Measurements from ENCODE around the gene LRRC72. TPM values are rescaled to one million over a fixed set of nuclear protein-coding genes. Genes with fewer than 3 reads are reported as not detected.

LRRC72 gene
- total RNA-seq, 2 donors from 2014 or later = not detected

DNA sequence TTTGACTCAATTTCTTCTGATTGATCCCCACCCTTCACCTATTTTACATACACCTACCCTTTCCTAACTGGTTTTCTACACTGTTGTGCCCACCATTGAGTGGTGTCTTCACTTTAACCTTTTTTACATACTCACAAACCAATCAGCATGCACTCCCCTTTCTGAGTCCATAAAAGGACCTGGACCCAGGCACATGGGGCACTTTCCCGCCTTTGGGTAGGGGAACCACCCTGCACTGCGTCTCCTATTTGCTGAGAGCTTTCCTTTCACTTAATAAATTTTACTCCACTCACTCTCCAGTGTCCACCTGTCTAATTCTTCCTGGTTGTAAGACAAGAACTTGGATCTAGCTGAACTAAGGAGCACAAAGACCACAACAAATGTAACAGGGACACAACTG lies 85.1 kb downstream of the LRRC72 start:
- Mint-ChIP-seq H3K36me3 (ENCODE audit: low read depth) (peaks cover 68% of the 10 kb centered on the region), H3K4me1 (peaks cover 22% of the 10 kb centered on the region), H3K27ac (no peak overlapping the region), H3K4me3 (no peak overlapping the region), H3K9me3 (no peaks in the 10 kb centered on the region), H3K27me3 (ENCODE audit: insufficient read depth) (no peaks in the 10 kb centered on the region)
- Histone ChIP-seq H3K4me3 (ENCODE audit: low read length) (no peak overlapping the region), H3K4me1 (ENCODE audit: control insufficient read depth, insufficient read depth, low read length) (no peaks in the 10 kb centered on the region), H3K36me3 (ENCODE audit: control insufficient read depth, insufficient read depth, low read length) (peaks cover 72% of the 10 kb centered on the region), H3K9ac (ENCODE audit: extremely low read depth, low read length, poor library complexity, severe bottlenecking) (no peak overlapping the region), H3K27me3 (ENCODE audit: control insufficient read depth, insufficient read depth, low read length, poor library complexity, severe bottlenecking) (no peaks in the 10 kb centered on the region), H3K27ac (ENCODE audit: low read depth, low read length) (no peak overlapping the region), H3K9me3 (ENCODE audit: control insufficient read depth, low read length) (no peaks in the 10 kb centered on the region)
- TF ChIP-seq, protein P1, sequence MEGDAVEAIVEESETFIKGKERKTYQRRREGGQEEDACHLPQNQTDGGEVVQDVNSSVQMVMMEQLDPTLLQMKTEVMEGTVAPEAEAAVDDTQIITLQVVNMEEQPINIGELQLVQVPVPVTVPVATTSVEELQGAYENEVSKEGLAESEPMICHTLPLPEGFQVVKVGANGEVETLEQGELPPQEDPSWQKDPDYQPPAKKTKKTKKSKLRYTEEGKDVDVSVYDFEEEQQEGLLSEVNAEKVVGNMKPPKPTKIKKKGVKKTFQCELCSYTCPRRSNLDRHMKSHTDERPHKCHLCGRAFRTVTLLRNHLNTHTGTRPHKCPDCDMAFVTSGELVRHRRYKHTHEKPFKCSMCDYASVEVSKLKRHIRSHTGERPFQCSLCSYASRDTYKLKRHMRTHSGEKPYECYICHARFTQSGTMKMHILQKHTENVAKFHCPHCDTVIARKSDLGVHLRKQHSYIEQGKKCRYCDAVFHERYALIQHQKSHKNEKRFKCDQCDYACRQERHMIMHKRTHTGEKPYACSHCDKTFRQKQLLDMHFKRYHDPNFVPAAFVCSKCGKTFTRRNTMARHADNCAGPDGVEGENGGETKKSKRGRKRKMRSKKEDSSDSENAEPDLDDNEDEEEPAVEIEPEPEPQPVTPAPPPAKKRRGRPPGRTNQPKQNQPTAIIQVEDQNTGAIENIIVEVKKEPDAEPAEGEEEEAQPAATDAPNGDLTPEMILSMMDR (conservative IDR thresholded peaks at IDR 0.05) = no peak
- DNase-seq = no peak
- WGBS, 2 experiments (ENCODE audit: insufficient coverage in 1 of 2, insufficient read length in 1 of 2) = 89 to 99% methylated on average over 1 to 2 of the region's 2 CpGs

DNA sequence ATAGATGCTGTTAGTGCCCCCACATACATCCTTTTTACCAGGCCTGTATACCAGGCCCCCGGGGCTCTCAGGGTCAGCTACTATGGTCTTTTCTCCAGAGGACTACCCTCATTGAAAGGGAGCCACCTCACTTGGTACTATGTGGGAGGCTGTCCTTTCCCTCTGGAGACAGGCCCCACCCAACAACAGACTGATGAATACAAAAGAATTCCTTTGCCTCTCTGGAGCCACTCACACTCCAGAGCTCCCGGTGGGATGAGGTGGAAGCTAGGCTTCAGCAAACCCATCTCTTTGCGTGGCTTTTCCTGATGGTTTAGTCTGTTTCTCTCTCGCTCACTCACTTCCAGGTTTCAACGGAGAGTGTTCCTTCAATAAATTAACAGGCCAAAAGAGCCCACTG lies 88.6 kb downstream of the LRRC72 start:
- H3K27ac Mint-ChIP-seq = no peak overlapping the region
- H3K9ac ChIP-seq (ENCODE audit: extremely low read depth, low read length, poor library complexity, severe bottlenecking) = no peak overlapping the region
- H3K4me3 Mint-ChIP-seq = no peak overlapping the region
- H3K4me3 ChIP-seq (ENCODE audit: low read length) = no peak overlapping the region
- no peaks in the 10 kb centered on the region for H3K9me3 ChIP-seq (ENCODE audit: control insufficient read depth, low read length)
- H3K9me3 Mint-ChIP-seq = no peaks in the 10 kb centered on the region
- peaks cover 12% of the 10 kb centered on the region for H3K4me1 Mint-ChIP-seq
- no peaks in the 10 kb centered on the region for H3K4me1 ChIP-seq (ENCODE audit: control insufficient read depth, insufficient read depth, low read length)
- peaks cover 67% of the 10 kb centered on the region for H3K36me3 Mint-ChIP-seq (ENCODE audit: low read depth)
- H3K36me3 ChIP-seq (ENCODE audit: control insufficient read depth, insufficient read depth, low read length) = peaks cover 66% of the 10 kb centered on the region
- DNase-seq = peak; percentile 65
- TF ChIP-seq, protein P1 (conservative IDR thresholded peaks at IDR 0.05) = no peak
- 83 to 100% methylated on average over 1 to 5 of the region's 5 CpGs for WGBS, 2 experiments (ENCODE audit: insufficient coverage in 1 of 2, insufficient read length in 1 of 2)
- H3K27me3 ChIP-seq (ENCODE audit: control insufficient read depth, insufficient read depth, low read length, poor library complexity, severe bottlenecking) = no peaks in the 10 kb centered on the region
- H3K27me3 Mint-ChIP-seq (ENCODE audit: insufficient read depth) = no peaks in the 10 kb centered on the region
- no peak overlapping the region for H3K27ac ChIP-seq (ENCODE audit: low read depth, low read length)

DNA sequence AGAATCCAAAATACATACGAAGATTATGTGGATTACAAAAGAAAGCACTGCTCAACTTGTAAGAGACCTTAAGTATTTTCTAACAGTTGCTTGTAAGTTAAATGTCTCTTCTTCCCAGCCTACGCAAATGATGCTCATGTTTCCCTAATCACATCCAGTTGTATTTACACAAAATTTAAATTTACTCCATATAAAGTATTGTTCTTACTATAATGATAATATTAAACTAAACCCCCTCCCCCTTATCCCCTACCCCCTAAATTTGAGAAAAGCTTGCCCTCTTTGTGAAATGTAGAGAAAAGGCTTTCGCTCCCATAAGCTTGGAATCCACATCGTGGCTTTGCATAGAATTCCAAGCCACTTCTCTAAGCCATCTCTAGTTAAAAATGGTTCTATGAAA lies 89.5 kb downstream of the LRRC72 start:
- Mint-ChIP-seq H3K27me3 (ENCODE audit: insufficient read depth) (no peaks in the 10 kb centered on the region), H3K4me1 (peaks cover 8% of the 10 kb centered on the region), H3K9me3 (no peaks in the 10 kb centered on the region), H3K27ac (no peak overlapping the region), H3K36me3 (ENCODE audit: low read depth) (peaks cover 65% of the 10 kb centered on the region), H3K4me3 (no peak overlapping the region)
- no peak for DNase-seq
- peaks cover 67% of the 10 kb centered on the region for H3K36me3 ChIP-seq (ENCODE audit: control insufficient read depth, insufficient read depth, low read length)
- 67 to 69% methylated on average over 3 to 4 of the region's 4 CpGs for WGBS, 2 experiments (ENCODE audit: insufficient coverage in 1 of 2, insufficient read length in 1 of 2)
- no peaks in the 10 kb centered on the region for H3K9me3 ChIP-seq (ENCODE audit: control insufficient read depth, low read length)
- H3K27ac ChIP-seq (ENCODE audit: low read depth, low read length) = no peak overlapping the region
- H3K9ac ChIP-seq (ENCODE audit: extremely low read depth, low read length, poor library complexity, severe bottlenecking) = no peak overlapping the region
- H3K4me1 ChIP-seq (ENCODE audit: control insufficient read depth, insufficient read depth, low read length) = no peaks in the 10 kb centered on the region
- H3K27me3 ChIP-seq (ENCODE audit: control insufficient read depth, insufficient read depth, low read length, poor library complexity, severe bottlenecking) = no peaks in the 10 kb centered on the region
- H3K4me3 ChIP-seq (ENCODE audit: low read length) = no peak overlapping the region
- TF ChIP-seq, protein P1 (conservative IDR thresholded peaks at IDR 0.05) = no peak
